ENCODE measurements around the gene DIO1.

The DIO1 gene

DNA sequence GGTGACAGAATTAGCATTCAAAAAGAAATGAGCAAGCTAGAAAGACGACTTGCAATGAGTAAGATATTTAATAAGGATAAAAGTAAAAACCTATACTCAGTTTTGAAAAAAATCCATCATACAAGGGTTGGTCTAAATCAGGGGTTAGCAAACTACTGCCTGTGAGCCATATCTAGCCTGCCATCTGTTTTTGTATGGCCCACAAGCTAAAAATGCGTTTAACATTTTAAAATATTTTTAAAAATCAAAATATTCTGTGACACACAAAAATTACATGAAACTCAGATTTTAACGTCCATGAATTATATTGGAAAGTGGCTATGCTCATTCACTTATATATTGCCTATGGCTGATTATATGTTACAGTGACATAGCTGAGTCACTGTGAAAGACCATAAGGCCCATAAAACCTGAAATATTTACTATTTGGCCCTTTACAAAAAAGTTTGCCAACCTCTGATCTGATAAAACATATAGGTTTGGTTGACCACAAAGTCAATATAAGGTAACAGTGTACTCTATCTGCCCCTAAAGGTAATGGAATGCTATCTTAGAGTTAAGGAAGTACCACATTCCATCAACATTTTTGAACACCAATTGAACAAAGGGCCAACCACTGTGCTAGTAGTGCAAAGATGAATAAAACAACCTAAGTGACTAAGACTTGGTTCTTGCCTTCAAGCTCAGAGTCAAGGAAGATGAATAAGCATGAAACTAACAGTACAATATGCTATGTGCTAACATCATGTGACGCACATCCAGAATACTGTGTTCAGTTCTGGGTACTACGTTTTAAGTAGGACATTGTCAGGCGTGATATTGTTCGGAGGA, 48.4 kb downstream of the DIO1 start:
- DNase-seq (ENCODE audit: low spot score) = peak; percentile 23

DNA sequence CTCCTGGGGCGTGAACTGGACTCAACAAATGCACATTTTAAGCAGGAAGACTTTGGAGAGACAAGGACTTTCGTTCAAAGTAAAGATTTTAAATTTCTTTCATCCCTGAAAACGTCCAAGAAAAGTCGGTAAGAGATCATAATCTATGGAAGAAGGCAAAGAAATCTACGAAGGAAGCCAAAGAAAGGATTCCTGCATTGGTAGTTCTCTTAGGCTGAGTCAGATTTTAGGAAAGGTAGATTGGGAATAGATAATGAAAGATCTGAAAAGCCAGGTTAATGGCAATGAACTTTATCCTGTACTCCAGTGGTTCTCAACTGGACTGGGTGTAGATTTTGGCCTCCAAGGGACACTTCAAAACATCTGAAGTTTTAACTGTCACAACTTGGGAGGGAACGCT, 49.1 kb downstream of the DIO1 start:
- no peak for DNase-seq (ENCODE audit: low spot score)

DNA sequence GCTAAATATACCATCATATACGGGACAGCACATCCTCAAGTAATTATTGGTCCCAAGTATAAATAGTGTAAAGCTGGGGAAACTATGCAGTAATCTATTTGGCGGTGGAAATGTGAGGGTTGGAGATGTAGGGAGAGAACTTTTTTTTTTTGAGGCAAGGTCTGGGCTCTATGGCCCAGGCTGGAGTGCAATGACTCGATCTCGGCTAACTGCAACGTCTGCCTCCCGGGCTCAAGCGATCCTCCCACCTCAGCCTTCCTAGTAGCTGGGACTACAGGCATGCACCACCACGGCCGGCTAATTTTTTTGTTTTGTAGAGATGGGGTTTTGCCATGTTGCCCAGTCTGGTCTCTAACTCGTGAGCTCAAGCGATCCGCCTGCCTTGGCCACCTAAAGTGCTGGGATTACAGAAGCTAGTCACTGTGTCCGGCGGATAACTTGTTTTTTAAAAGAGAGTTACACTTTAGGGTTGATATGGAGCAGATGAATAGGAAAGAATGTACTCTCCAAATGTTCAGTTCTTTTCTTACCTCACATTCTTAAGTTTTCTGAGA, 49.6 kb downstream of the DIO1 start:
- DNase-seq (ENCODE audit: low spot score) = no peak

DNA sequence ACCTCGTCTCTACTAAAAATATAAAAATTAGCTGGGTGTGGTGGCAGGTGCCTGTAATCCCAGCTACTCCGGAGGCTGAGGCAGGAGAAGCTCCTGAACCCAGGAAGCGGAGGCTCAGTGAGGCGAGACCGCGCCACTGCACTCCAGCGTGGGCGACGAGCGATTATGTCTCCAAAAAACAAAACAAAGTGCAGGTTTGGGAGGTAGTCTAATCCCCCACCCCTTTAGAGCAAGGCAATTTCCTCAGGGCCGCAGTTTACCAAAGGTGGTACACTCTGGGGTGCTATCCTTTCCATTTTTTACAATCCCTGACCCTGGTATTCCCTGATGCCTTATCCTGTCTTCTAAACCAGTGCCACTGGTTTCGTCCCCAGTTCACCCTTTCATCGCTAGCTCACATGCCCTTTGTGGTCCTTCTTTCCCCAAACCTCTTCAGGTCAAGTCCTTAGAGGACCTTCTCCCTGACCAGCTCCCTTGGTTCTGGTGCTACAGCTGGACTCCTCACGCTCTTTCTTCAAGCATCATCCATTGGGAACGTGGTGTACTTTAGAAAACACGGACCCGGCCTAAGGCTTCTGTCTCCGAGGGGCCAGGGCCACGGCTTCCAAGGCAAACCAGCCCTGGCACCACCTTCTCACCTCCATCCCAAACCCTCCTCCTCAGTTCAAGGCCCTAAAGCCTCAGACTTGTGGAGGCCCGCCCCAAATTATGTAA, 50.6 kb downstream of the DIO1 start:
- no peak for DNase-seq (ENCODE audit: low spot score)

DNA sequence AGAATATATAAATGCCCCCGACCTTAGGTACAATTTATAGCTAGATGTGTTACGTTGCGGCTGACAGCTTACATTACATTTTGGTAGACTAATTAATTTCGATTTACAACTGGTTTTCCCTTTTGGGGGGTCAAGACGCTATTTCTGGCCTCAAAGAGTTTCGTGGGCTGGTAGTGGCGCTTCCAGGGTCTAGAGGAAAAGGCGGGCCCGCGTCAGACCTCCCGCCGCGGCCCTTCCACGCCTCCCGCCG, 51.1 kb downstream of the DIO1 start:
- no peak for DNase-seq (ENCODE audit: low spot score)

DNA sequence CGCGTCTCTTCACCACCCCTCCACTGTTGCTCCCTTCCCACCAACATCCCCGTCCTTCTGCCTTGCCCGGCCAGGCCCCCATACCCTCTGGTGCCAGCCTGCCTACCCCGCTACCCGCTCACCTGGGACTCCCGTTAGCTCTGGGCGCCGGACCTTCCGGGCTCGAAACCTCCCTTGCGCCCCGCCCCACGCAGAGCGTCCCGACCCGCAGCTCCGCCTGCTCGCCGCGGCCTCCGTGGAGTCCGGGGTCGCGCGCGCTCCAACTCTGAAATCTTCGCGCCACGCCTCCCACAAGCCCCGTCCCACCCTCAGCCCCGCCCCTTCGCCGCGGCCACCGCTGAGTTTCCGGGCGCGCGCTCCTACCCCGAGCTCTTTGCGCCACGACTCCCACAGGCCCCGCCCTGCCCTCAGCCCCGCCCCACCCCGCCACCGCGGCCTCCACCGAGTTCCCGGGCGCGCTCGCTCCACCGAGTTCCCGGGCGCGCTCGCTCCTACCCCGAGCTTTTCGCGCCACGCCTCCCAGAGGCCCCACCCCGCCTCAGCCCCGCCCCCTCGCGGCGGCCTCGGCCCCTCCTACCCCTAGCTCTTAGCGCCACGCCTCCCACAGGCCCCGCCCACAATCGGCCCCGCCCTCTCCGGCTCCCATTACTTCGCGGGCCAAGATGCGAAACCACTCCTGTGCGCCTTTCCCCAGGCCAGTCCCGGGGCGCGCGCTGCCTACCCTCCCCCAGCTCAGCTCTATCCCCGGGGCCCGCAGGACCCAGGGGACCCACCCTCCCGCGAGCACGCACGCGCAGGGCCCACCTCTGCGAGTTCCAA, 51.7 kb downstream of the DIO1 start, which contains the start of gene IFT25:
Gene IFT25, minus strand, starts transcription at position 267 of the 819 bp plus-strand sequence. CDS start 5,617 bp downstream, outside the sequence.
- DNase-seq (ENCODE audit: low spot score) = peak; percentile 96

DNA sequence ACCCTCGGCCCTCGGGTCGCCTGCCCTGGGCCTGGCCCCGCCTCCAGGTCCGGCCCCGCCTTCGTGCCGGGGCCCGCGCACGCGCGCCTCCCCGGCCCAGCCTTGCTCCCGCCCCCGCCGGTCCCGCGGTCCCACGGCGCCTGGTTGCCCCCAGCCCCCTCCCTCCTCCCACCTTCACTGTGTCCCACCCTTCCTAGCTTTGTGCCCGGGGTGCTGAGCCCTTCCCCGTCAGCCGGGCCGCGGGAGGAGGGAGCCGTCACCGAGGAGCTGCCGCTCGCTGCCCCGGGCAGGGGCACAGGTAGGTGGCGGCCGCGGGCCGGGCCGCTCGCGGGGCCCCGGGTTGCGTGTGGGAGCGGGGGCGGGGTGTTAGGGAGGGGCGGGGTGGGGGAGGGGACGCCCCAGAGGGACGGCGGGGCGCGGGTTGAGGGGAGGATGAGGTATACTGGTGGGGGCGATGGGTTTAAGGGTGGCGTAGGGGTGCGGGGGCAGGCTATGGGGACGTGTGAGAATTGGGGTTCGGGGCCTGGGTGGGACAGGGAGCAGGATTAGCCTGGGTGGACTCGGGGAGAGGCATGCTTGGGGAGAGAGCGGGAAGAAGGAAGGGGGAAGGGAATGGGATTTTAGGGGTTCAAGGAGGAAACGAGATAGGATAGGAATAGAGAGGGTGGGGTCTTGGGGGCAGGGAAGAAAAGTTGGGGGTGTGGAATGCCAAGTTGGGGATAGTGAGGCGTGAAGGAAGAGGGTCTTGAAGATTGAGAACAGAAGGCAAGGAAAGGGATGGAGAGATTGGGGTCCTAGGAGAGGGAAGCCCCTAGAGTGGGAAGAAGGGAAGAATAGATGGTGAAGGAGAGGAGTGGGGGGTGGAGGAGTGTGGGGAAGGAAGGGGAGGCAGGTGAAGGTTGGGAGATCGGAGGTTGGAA, 52.5 kb downstream of the DIO1 start, which contains the start of gene LRRC42:
Gene LRRC42, plus strand, starts transcription at position 99 of the 920 bp plus-strand sequence. CDS start 5,650 bp downstream, outside the sequence.
- no peak for DNase-seq (ENCODE audit: low spot score)

DNA sequence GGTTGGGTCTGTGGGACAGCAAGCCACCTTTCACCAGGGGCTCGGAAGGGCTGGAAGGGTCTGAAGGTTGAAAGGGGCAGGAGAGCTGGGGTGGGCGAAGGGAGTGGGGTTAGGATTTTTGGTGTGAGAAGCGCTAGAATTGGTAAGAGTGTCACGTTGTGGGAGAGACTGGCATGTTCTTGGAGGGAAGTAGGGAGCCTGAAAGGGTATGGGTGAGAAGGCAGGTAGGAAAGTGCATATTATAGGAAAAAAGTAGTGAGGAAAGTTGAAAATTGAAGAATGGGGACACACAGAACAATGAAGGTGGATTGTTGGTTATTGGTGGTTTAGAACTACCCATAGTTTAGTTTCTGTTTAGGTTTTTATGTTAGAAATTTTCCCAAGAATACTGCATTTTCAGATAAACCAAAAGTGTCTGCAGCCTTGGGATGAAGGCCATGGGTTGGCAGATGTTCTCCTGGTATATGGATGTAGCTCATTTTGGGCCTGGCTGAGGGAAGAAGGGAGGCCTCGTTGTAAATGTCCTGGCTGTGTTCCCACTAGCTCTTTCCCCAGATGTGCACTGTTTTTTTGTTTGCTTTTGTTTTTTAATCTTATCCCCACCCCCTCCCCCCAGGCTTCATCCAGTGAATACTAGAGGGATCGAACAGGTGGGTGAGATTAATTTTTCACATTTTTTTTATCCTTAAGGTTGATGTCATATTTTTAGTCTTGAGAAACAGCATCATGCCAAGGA, 53.4 kb downstream of the DIO1 start:
- DNase-seq (ENCODE audit: low spot score) = no peak

DNA sequence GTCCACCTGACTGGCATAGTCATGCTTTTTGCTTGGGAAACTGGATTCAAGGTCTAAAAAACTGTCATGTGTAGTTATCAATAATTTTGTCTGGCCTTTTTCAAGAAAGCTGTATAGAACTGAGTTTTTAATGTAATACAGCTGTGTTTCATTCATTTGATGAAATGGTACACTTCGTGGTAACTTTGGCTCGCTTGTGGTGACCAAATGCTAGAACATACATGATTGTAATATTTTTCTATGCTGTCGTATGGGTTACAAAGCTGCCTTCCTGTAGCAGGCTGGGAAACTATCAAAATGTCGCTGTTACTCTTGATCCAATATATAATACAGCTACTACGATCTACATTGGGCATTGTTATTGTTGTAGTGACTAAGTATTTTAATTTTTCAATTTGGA, 54.3 kb downstream of the DIO1 start:
- DNase-seq (ENCODE audit: low spot score) = no peak

DNA sequence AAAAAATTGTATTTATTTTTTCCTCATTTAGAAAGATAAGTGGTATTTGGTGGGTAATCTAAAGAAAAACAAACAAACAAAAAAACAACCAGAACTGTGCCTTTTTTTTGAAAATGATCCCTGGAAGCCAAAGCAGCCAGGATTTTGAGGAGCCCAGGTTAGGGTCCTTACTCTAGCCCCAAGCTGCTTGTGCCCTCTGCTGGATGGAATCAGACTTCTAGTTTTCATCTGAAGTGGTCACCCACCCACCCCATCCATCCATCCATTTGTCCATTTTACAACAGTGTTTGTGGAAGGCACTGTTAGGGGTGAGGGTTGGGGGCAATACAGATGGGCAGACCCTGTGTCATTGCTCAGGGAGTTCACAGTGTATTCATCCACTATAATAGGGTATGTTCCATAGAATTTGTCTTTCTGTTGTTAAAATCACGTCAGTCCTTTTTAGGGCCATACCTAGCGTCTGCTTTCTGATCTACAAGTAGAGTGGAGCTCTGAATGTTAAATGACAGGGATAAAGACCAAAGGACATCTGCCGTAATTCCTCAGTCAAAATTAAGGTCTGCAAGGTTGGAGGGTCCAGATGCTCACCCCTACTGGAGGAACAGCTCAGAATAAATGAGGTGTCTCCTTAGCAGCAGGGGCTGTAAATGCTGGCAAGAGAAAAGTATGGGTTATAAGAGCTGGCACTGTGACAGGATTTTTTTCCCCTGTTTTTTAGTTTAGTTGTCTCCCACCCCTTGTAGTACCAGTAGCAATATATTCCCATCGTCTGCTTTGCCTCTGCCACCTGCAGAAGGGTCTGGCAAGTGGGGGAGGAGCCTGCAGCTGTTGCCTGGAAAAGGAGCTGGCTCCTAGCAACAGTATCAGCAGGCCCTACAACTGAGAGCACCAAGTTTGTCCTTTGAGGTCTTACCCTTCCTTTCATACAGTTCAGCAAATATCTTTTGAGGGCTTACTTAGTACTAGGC, 55.3 kb downstream of the DIO1 start:
- peak; percentile 32 for DNase-seq (ENCODE audit: low spot score)

DNA sequence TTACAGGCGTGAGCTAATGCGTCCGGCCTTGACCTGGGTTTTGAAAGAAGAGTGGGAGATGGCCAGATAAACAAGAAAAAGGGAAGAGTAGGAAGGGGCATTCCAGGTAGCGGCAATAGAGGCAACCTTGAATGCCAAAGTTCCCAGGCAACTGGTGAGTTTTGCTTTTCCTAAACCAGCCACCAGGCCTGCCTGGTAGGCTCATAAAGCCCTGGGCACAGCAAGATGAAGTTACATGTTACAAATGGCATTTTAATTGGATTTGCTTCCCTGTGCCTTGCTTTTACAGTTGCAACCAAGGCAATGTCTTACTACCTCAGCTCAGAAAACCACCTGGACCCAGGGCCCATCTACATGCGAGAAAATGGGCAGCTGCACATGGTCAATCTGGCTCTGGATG, 57.7 kb downstream of the DIO1 start:
- DNase-seq (ENCODE audit: low spot score) = no peak

DNA sequence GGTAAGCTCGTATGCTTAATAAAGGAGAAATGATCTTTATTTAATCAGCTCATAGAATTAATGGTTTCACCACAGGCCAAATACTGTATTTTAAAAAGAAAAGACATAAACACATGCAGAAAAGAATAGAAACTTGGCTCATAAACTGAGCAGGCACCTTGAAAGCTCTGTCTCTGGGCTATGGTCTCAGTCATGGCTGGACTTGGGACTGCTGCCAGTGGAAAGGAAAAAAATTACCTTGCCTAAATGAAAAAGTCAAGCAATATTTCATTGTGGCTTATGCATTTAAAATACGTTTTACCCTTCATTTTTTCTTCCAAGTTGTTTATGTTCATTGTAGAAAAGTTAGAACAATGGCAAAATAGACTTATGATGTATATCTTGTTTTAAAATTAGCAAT, 60.1 kb downstream of the DIO1 start:
- DNase-seq (ENCODE audit: low spot score) = no peak

DNA sequence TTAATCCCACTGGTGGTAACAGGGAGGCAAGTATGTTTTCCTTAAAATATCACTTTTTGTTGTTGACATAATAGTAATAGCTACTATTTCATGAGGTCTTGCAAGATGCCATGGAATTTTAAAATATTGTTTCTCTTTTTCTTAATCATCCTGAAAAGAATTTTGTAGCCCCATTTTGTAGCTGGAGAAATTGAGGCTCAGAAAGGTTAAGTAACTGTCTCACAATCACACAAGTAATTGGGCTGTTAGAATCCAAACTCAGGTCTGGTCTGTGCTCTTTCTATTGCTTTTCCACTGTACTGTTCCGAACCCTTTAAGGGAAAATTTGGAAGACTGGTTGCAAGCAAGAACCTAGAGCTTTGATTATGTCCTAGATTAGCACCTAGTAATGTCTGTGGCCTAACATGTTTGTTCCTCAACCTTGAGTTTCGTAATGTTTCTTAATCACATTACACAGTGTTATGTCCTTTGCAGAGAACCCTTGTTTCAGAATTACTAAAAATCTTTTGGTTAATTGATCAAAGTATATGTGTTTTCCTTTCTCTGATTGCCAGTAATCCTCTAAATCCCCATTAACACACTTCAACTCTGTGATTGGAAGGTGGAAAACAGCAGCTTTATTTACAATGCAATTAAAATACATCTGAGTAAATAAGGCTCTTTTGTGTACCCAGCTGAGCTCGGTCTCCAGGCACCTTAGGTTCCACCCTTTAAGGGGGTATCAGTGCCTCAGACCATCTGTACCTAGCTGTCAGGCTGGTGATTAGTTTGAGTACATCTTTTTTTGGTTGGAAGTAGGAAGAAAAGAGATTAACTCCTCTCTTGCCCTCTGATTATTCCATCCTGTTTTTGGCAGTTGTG, 62.6 kb downstream of the DIO1 start:
- DNase-seq (ENCODE audit: low spot score) = no peak

DNA sequence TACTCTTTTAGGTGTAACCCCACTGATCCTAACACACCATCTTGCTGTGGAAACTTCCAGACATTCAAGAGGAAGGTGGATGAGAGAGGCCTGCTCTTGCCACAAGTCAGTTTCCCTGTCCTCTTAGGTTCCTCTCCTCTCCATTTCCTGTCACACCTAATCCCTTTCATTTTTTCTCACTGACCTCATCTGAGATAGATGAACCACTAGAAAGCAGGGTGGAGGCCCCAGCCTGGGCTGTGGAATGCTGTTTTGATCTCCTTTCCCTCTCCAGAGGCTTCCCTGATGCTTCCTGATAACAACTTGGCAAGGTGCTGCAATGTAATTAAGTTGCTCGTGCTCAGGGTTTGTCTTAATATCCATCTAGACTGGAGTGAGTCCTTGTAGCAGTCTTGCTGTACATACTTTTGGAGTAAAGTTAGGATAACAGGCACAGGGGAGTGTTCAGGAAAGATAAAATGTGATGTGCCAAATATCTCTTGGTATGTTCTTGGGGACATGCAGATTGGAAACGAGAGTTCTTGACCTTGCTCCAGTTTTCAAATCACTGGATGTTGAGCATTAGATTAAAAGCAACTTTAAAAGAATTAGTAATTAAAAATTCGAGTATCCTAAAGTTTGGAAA, 63.3 kb downstream of the DIO1 start:
- no peak for DNase-seq (ENCODE audit: low spot score)

DNA sequence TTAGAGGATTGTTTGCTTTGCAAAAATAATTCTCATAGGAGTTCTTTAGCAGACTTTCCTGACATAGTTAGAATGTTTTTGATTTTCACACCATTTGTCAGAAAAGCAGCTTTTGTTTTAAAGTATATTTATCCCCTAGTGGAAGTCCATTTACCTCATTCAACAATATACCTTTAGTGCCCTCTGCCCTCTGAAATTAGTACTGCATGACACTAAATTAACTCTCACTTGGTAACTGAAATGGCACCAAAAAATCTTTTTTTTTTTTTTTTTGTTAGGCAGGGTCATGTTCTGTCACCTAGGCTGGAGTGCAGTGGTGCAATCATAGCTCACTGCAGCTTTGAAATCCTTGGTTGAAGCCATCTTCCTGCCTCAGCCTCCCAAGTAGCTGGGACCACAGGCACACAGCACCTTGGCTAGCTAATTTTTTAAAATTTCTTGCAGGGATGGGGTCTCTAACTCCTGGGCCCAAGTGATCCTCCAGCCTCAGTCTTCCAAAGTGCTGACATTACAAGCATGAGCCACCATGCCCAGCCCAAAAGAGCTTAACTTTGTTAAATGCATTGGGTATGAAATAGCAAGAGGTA, 65.8 kb downstream of the DIO1 start:
- DNase-seq (ENCODE audit: low spot score) = peak; percentile 64
